A673 (cell line): ENCODE results near the gene CCHCR1.
"Not testable (repeated sequence)": the region's sequence is repeated elsewhere in the genome, so short reads cannot be mapped to it uniquely, and the experiment has no call there.

Experiments used
- CTCF ChIP-seq: fragments of 300-800, 200-600 bp; sonication (generic); conservative IDR thresholded peaks from 2 replicates; pipeline ENCODE4 v1.5.1; 2017; ENCODE audit warnings: low read depth, mild to moderate bottlenecking, antibody characterized with exemption, low read length, moderate library complexity, mixed read lengths
- EZH2 ChIP-seq: fragments of 200-600 bp; sonication (generic); IDR thresholded peaks from 2 replicates; pipeline ENCODE4 v1.6.1; 2017; ENCODE audit warnings: borderline replicate concordance, low read depth, mild to moderate bottlenecking, mixed read lengths, antibody characterized with exemption, low read length; ENCODE audit not compliant: poor library complexity, severe bottlenecking

GRCh38 chr6:31165064-31165832, 7.6 kb upstream of the CCHCR1 start:
- not testable (repeated sequence) for TF ChIP-seq CTCF, EZH2
